Subcutaneous adipose tissue (tissue), 4 donors: ENCODE results near the gene APP. TPM values are rescaled to one million over a fixed set of nuclear protein-coding genes. Genes with fewer than 3 reads are reported as not detected.

ENCODE experiments used
- CTCF ChIP-seq: fragments of 450-650 bp; IDR thresholded peaks from one replicate; pipeline ENCODE4 v1.5.1; 2016; ENCODE audit warnings: low read depth, mild to moderate bottlenecking, control low read depth, antibody characterized with exemption, moderate library complexity
- total RNA-seq, 4 donors: library from RNA; depleted of rRNA; stranded (reverse); fragments of >200 nt; gene quantifications; one replicate each; pipeline ENCODE4 v1.1.0, GENCODE V29; 2016

The APP gene
- total RNA-seq, 4 donors from 2014 or later: 210 to 257 (median 218) TPM

DNA sequence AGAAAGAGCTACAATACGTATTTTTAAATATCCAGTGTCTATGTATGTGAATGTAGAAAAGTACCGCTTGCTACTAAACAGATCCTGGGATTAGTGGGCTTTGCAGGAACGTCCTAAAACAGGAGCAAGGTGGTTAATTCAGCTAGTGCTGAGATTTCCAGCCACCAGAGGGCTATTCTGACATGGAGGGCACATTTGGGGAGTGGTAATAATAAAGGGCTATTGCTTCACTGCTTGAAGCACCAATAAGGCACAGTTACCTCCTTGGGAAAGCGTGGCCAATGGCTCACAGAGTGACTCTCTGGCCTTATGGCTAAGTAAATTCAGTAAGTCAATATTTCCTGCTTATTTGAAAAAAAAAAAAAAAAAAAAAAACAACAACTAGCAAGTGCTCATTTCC is 283.4 kb downstream of the APP start:
- TF ChIP-seq CTCF: no peak

DNA sequence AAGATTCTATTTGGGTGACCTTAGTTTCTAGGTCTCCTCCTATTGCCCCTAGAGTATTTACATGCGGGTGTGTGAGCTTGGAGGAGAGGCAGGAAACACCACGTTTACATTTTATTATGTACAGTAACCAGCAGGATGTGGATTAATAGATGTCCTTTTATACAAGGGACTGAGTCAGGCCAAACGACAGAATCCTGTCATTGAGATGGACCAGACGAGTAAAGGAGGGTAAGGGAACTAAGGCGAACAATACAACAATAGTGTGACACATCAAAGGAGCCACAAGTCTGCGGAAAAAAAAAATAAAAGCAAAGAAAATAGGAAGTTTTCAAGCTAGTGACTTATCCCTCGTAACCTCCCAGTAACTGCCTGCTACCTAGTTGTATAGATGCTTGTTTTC is 284.7 kb downstream of the APP start:
- TF ChIP-seq CTCF: no peak

DNA sequence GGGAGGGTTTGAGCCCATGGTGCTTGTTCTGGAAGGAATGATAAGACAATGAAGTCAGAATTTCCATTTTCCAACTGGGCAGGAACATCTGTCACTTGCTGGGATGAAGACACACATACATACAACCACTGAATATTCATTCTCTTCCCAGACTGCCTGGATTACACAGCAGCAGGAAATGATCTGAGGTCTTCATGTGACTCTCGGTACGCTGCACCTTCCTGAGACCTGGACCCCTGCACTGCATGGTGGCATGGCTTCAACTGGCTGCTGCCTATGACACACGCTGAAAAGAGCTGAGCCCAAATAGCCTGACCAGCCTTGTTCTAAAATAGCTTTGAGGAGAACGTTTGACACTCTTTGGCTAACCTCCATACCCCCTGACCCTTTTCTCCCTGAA is 285.2 kb downstream of the APP start:
- TF ChIP-seq CTCF: no peak

DNA sequence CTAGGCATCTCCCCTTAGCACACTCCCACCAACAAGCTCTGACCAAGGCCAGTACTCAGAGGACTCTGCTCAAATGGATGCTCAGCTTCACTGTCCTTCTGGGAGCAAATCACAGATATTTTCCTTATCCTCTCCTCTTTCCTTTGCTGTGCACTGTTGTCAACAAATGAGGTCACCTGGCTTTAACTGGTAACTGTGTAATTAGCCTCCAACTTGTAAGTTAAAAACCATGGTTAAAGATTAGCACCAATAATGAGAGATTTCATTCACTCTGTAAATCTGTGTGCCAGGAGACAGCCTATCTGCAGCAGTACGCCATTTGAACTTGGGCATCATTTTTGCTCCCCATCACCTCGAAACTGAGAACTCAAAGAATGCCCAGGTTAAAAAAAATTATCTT is 286.3 kb downstream of the APP start:
- TF ChIP-seq CTCF: no peak

- no peak for TF ChIP-seq CTCF
These were observed 288.8 kb downstream of the APP start for GRCh38 chr21:25881524-25882376.

- TF ChIP-seq CTCF: no peak
These were observed 291.4 kb downstream of the APP start for GRCh38 chr21:25879203-25879602.

DNA sequence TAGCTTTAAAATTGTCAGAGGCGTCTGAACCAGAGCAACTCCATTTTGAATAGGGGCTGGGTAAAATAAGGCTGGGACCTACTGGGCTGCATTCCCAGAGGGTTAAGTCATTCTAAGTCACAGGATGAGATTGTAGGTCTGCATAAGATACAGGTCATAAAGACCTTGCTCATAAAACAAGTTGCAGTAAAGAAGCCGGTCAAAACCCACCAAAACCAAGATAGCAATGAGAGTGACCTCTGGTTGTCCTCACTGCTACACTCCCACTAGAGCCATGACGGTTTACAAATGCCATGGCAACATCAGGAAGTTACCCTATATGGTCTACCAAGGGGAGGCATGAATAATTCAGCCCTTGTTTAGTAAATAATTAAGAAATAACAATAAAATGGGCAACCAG is 292.2 kb downstream of the APP start:
- no peak for TF ChIP-seq CTCF
